Neural progenitor cell (in vitro differentiated cells): Measurements from ENCODE around the gene TRHDE. TPM values are rescaled to one million over a fixed set of nuclear protein-coding genes. Genes with fewer than 3 reads are reported as not detected.

Source experiments
- DNase-seq: peaks from one replicate; pipeline ENCODE4 v3.0.0-alpha.2; 2016; ENCODE audit warnings: low spot score
- H2AFZ ChIP-seq: fragments of 200-600 bp; sonication (generic); replicated peaks from 2 replicates; pipeline ENCODE4 v1.6.1; 2016; ENCODE audit warnings: antibody characterized with exemption
- H3F3A ChIP-seq: fragments of 200-600 bp; sonication (generic); 2 replicates; pipeline ENCODE4 v1.6.1; 2016; ENCODE audit warnings: antibody characterized with exemption, low read depth
- H3K27ac ChIP-seq: fragments of 200-600 bp; sonication (generic); 2 replicates; pipeline ENCODE4 v1.5.1; 2016; ENCODE audit warnings: mild to moderate bottlenecking
- H3K27me3 ChIP-seq: fragments of 200-600 bp; sonication (generic); 2 replicates; pipeline ENCODE4 v1.6.1; 2016; ENCODE audit warnings: mild to moderate bottlenecking, moderate library complexity
- H3K36me3 ChIP-seq: fragments of 200-600 bp; sonication (generic); 2 replicates; pipeline ENCODE4 v1.5.1; 2016
- H3K4me1 ChIP-seq: fragments of 200-600 bp; sonication (generic); 2 replicates; pipeline ENCODE4 v1.6.1; 2016; ENCODE audit warnings: mixed run types
- H3K4me2 ChIP-seq: fragments of 200-600 bp; sonication (generic); 2 replicates; pipeline ENCODE4 v1.6.1; 2016
- H3K4me3 ChIP-seq: fragments of 200-600 bp; sonication (generic); 2 replicates; pipeline ENCODE4 v1.5.1; 2016
- H3K79me2 ChIP-seq: fragments of 200-600 bp; sonication (generic); 2 replicates; pipeline ENCODE4 v1.6.1; 2016; ENCODE audit warnings: low read depth
- H3K9ac ChIP-seq: fragments of 200-600 bp; sonication (generic); 2 replicates; pipeline ENCODE4 v1.6.1; 2016
- H3K9me3 ChIP-seq: fragments of 200-600 bp; sonication (generic); 2 replicates; pipeline ENCODE4 v1.5.1; 2016; ENCODE audit warnings: low read depth
- H4K20me1 ChIP-seq: fragments of 200-600 bp; sonication (generic); 2 replicates; pipeline ENCODE4 v1.6.1; 2016; ENCODE audit warnings: low read depth
- H3K27ac Mint-ChIP-seq: 3 replicates; pipeline ENCODE4 v1.8.0; 2021; ENCODE audit warnings: mixed read lengths
- H3K27me3 Mint-ChIP-seq: 2 replicates; pipeline ENCODE4 v1.8.0; 2022; ENCODE audit warnings: low read depth, mild to moderate bottlenecking, inconsistent platforms, moderate library complexity, mixed read lengths; ENCODE audit not compliant: insufficient read depth
- H3K36me3 Mint-ChIP-seq: 3 replicates; pipeline ENCODE4 v1.8.0; 2021; ENCODE audit warnings: mixed read lengths
- H3K4me1 Mint-ChIP-seq: 3 replicates; pipeline ENCODE4 v1.8.0; 2021; ENCODE audit warnings: mixed read lengths
- H3K4me3 Mint-ChIP-seq: 3 replicates; pipeline ENCODE4 v1.8.0; 2021; ENCODE audit warnings: mild to moderate bottlenecking, moderate library complexity, mixed read lengths
- H3K9me3 Mint-ChIP-seq: 3 replicates; pipeline ENCODE4 v1.8.0; 2020; ENCODE audit warnings: mixed read lengths
- EZH2 ChIP-seq: fragments of 200-600 bp; sonication (generic); IDR thresholded peaks from 2 replicates; pipeline ENCODE4 v1.6.1; 2017; ENCODE audit warnings: antibody characterized with exemption, mild to moderate bottlenecking, moderate library complexity
- EZH2phosphoT487 ChIP-seq: fragments of 200-600 bp; sonication (generic); IDR thresholded peaks from 2 replicates; pipeline ENCODE4 v1.6.1; 2017; ENCODE audit warnings: antibody characterized with exemption
- total RNA-seq: library from RNA; depleted of rRNA; stranded (reverse); fragments of >200 nt; gene quantifications from 2 replicates; pipeline ENCODE4 v1.2.3, GENCODE V29; 2015; ENCODE audit warnings: low replicate concordance
- TF ChIP-seq, protein P1 (sequence below): fragments of 200-600 bp; sonication (generic); IDR thresholded peaks from 2 replicates; pipeline ENCODE4 v1.5.1; 2017; ENCODE audit warnings: antibody characterized with exemption, mild to moderate bottlenecking

The TRHDE gene
- total RNA-seq, 1 donor from 2014 or later = 4.5 TPM

DNA sequence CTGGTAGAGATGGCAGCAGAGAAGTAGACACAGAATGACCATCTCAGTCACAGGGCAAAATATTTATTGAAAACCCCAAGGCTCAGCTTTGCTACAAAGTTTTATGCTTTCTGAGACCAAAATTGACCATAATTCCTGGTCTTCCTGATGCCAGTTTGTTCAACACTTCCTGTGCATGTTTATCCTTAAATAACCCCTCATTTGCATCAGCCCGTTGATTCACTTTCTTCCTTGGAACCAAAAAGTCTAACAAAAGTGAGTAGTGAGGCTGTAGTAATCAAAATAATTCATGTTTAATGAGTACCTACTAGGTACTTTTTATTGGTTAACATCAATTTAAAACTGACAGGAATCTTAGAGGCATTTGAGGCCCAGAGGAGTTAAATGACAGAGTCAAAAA lies 51.7 kb downstream of the TRHDE start:
- H3K4me3 ChIP-seq = no peak overlapping the region
- no peaks in the 10 kb centered on the region for H4K20me1 ChIP-seq
- no peak overlapping the region for H2AFZ ChIP-seq
- Mint-ChIP-seq H3K4me3 (no peak overlapping the region), H3K27me3 (no peaks in the 10 kb centered on the region), H3K36me3 (no peaks in the 10 kb centered on the region), H3K9me3 (no peaks in the 10 kb centered on the region), H3K27ac (no peak overlapping the region), H3K4me1 (no peaks in the 10 kb centered on the region)
- no peaks in the 10 kb centered on the region for H3K79me2 ChIP-seq
- H3K9ac ChIP-seq = no peak overlapping the region
- no peak for DNase-seq
- no peaks in the 10 kb centered on the region for H3K36me3 ChIP-seq
- H3K27me3 ChIP-seq = no peaks in the 10 kb centered on the region
- H3K4me1 ChIP-seq = no peaks in the 10 kb centered on the region
- no peaks in the 10 kb centered on the region for H3F3A ChIP-seq
- no peak overlapping the region for H3K27ac ChIP-seq
- no peaks in the 10 kb centered on the region for H3K9me3 ChIP-seq
- H3K4me2 ChIP-seq = no peak overlapping the region
- TF ChIP-seq, protein P1, sequence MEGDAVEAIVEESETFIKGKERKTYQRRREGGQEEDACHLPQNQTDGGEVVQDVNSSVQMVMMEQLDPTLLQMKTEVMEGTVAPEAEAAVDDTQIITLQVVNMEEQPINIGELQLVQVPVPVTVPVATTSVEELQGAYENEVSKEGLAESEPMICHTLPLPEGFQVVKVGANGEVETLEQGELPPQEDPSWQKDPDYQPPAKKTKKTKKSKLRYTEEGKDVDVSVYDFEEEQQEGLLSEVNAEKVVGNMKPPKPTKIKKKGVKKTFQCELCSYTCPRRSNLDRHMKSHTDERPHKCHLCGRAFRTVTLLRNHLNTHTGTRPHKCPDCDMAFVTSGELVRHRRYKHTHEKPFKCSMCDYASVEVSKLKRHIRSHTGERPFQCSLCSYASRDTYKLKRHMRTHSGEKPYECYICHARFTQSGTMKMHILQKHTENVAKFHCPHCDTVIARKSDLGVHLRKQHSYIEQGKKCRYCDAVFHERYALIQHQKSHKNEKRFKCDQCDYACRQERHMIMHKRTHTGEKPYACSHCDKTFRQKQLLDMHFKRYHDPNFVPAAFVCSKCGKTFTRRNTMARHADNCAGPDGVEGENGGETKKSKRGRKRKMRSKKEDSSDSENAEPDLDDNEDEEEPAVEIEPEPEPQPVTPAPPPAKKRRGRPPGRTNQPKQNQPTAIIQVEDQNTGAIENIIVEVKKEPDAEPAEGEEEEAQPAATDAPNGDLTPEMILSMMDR = no peak
- no peak for TF ChIP-seq EZH2
- TF ChIP-seq EZH2phosphoT487 = no peak

DNA sequence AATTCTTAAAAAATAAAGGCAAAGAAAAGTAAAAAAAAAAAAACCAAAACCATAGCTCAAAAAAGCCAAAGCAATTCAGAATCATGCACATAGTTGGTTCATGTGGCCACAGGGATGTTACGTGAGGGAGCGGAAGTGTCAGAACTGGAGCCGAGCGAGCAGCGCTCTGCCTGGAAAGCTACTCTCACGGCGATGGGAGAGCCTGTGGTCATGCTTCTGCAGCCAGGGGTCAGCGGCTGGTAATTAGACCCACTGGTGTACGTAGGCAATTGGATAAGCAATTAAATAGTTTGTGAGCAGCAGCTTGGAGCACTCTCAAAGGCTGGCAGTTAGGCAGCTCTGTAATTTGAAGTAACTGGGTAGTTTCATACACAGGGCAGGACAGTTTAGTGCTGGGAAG lies 58.1 kb downstream of the TRHDE start:
- no peak overlapping the region for H3K27ac ChIP-seq
- Mint-ChIP-seq H3K27ac (no peak overlapping the region), H3K4me3 (no peak overlapping the region), H3K27me3 (peaks cover 3% of the 10 kb centered on the region), H3K36me3 (no peaks in the 10 kb centered on the region), H3K4me1 (no peaks in the 10 kb centered on the region), H3K9me3 (no peaks in the 10 kb centered on the region)
- no peaks in the 10 kb centered on the region for H3F3A ChIP-seq
- H3K79me2 ChIP-seq = no peaks in the 10 kb centered on the region
- H3K9ac ChIP-seq = no peak overlapping the region
- no peak overlapping the region for H3K4me2 ChIP-seq
- DNase-seq = peak; percentile 70
- peak overlapping the region; percentile 53 for H2AFZ ChIP-seq
- no peak overlapping the region for H3K4me3 ChIP-seq
- TF ChIP-seq EZH2phosphoT487 = no peak
- TF ChIP-seq, protein P1 = peak; percentile 20
- H4K20me1 ChIP-seq = no peaks in the 10 kb centered on the region
- no peaks in the 10 kb centered on the region for H3K9me3 ChIP-seq
- no peaks in the 10 kb centered on the region for H3K27me3 ChIP-seq
- no peaks in the 10 kb centered on the region for H3K36me3 ChIP-seq
- H3K4me1 ChIP-seq = peaks cover 6% of the 10 kb centered on the region

DNA sequence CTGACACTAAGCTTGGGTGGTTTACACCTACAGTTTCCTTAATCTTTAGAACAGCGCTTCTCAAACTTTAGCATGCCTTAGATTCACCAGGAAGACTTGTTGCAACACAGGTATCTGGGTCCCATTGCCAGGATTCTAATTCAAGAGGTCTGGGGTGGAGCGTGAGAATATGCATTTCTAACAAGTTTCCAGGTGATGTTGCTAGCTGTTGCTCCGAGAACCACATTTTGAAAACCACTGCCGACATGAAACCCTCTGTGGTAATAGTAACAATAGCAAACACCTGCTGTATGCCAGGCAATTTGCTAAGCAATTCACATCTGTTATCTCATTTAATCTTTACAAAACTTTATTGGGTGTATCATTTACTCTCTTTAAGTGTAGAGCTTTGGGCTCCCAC lies 58.6 kb downstream of the TRHDE start:
- Histone ChIP-seq H3K4me1 (peaks cover 6% of the 10 kb centered on the region), H3K79me2 (no peaks in the 10 kb centered on the region), H4K20me1 (no peaks in the 10 kb centered on the region), H3K4me3 (no peak overlapping the region), H3F3A (no peaks in the 10 kb centered on the region), H3K4me2 (no peak overlapping the region), H3K36me3 (no peaks in the 10 kb centered on the region), H3K9me3 (no peaks in the 10 kb centered on the region), H2AFZ (no peak overlapping the region), H3K27ac (no peak overlapping the region), H3K9ac (no peak overlapping the region), H3K27me3 (no peaks in the 10 kb centered on the region)
- TF ChIP-seq, protein P1 = no peak
- no peak for TF ChIP-seq EZH2
- TF ChIP-seq EZH2phosphoT487 = no peak
- peaks cover 3% of the 10 kb centered on the region for H3K27me3 Mint-ChIP-seq
- no peaks in the 10 kb centered on the region for H3K9me3 Mint-ChIP-seq
- no peaks in the 10 kb centered on the region for H3K36me3 Mint-ChIP-seq
- DNase-seq = no peak
- no peak overlapping the region for H3K4me3 Mint-ChIP-seq
- no peaks in the 10 kb centered on the region for H3K4me1 Mint-ChIP-seq
- H3K27ac Mint-ChIP-seq = no peak overlapping the region

DNA sequence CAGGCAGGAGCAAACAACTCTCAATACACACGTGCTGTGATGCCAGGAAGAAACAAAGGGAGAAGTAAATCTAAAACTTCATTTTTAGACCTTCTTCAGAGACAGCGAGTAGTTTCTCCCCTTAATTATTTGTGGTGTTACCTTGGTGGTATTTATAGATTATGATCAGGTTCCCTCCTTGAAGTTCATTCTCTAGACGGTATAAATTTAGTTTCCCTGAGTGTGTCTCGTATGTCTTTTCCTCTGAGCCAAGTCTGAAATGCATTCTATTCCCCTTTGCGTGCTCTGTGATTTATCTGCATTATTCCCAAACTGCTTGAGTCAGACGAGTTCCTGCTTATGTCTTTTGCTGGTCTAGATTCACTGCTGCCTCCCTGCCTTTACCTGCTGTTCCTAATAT lies 65.2 kb downstream of the TRHDE start:
- no peaks in the 10 kb centered on the region for H4K20me1 ChIP-seq
- no peaks in the 10 kb centered on the region for H3K9me3 Mint-ChIP-seq
- H3K27me3 ChIP-seq = no peaks in the 10 kb centered on the region
- no peaks in the 10 kb centered on the region for H3K4me1 Mint-ChIP-seq
- no peaks in the 10 kb centered on the region for H3K4me1 ChIP-seq
- H3K27me3 Mint-ChIP-seq = peaks cover under 1% of the 10 kb centered on the region
- H3K27ac Mint-ChIP-seq = no peak overlapping the region
- no peaks in the 10 kb centered on the region for H3K36me3 ChIP-seq
- no peak for DNase-seq
- no peaks in the 10 kb centered on the region for H3F3A ChIP-seq
- H3K4me3 ChIP-seq = no peak overlapping the region
- H2AFZ ChIP-seq = peak overlapping the region; percentile 60
- no peak overlapping the region for H3K9ac ChIP-seq
- no peak overlapping the region for H3K4me2 ChIP-seq
- H3K9me3 ChIP-seq = no peaks in the 10 kb centered on the region
- TF ChIP-seq, protein P1 = no peak
- TF ChIP-seq EZH2 (no peak), EZH2phosphoT487 (no peak)
- H3K4me3 Mint-ChIP-seq = no peak overlapping the region
- no peak overlapping the region for H3K27ac ChIP-seq
- no peaks in the 10 kb centered on the region for H3K79me2 ChIP-seq
- no peaks in the 10 kb centered on the region for H3K36me3 Mint-ChIP-seq
